Panc1 (cell line): ENCODE measurements around the gene ZBTB34. TPM values are rescaled to one million over a fixed set of nuclear protein-coding genes. Genes with fewer than 3 reads are reported as not detected.

Source experiments
- ATAC-seq: fragments of 200-7000 bp; cut with Tn5 transposase; 2 replicates; pipeline ENCODE4 v1.9.1; 2020; ENCODE audit warnings: mild to moderate bottlenecking, moderate library complexity
- BruUV-seq: library from RNA; stranded (reverse); fragments of 400-500 nt; replicated peaks from 2 replicates; lab custom pipeline; 2021; lab: Mats Ljungman, UMichigan
- CTCF ChIA-PET: fragments of 300-600 bp; sonication (Branson Sonifier 250); formaldehyde crosslinking; loops from one replicate; lab custom pipeline; 2022; ENCODE audit warnings: antibody characterized with exemption; lab: Charles Lee
- POLR2A ChIA-PET: fragments of 300-600 bp; sonication (Branson Sonifier 250); formaldehyde crosslinking; loops from one replicate; lab custom pipeline; 2022; ENCODE audit warnings: antibody characterized with exemption; lab: Charles Lee
- DNase-seq: peaks from one replicate; pipeline ENCODE4 v3.0.0-alpha.2; 2010; ENCODE audit warnings: low read depth, low spot score
- H3K27ac ChIP-seq: 2 replicates; pipeline ENCODE4 v1.5.1; 2011; ENCODE audit warnings: mild to moderate bottlenecking, low read length, inconsistent platforms
- H3K27me3 ChIP-seq: fragments of 200-500 bp; sonication (Bioruptor generic); 2 replicates; pipeline ENCODE4 v1.6.0; 2014; ENCODE audit warnings: low read length, inconsistent platforms; ENCODE audit not compliant: control insufficient read depth, insufficient read depth
- H3K36me3 ChIP-seq: fragments of 200-500 bp; sonication (Bioruptor generic); 2 replicates; pipeline ENCODE4 v1.5.1; 2014; ENCODE audit warnings: inconsistent platforms, mild to moderate bottlenecking, low read length, moderate library complexity; ENCODE audit not compliant: control insufficient read depth, insufficient read depth
- H3K4me1 ChIP-seq: 2 replicates; pipeline ENCODE4 v1.5.1; 2011; ENCODE audit warnings: inconsistent platforms, mild to moderate bottlenecking, low read length, moderate library complexity; ENCODE audit not compliant: control insufficient read depth, insufficient read depth
- H3K4me3 ChIP-seq, 2 experiments: 2 replicates each; pipeline ENCODE4 v1.5.1; 2011 to 2012; ENCODE audit warnings: low read depth in 2 of 2, low read length in 2 of 2, mild to moderate bottlenecking in 2 of 2, inconsistent platforms in 1 of 2, moderate library complexity in 1 of 2
- H3K9me3 ChIP-seq: fragments of 200-500 bp; sonication (Bioruptor generic); 2 replicates; pipeline ENCODE4 v1.5.1; 2014; ENCODE audit warnings: low read depth, mild to moderate bottlenecking, inconsistent platforms, low read length, moderate library complexity; ENCODE audit not compliant: control insufficient read depth, insufficient read depth
- POLR2AphosphoS5 ChIP-seq: IDR thresholded peaks from 2 replicates; pipeline ENCODE4 v1.6.1; 2012; ENCODE audit warnings: mild to moderate bottlenecking, low read depth, low read length, moderate library complexity
- SIN3A ChIP-seq: IDR thresholded peaks from 2 replicates; pipeline ENCODE4 v1.6.1; 2012; ENCODE audit warnings: low read depth, mild to moderate bottlenecking, low read length, moderate library complexity, borderline replicate concordance; ENCODE audit not compliant: insufficient read depth
- TCF7L2 ChIP-seq: IDR thresholded peaks from 2 replicates; pipeline ENCODE4 v1.6.1; 2011; ENCODE audit warnings: mild to moderate bottlenecking, low read depth, low read length, inconsistent platforms
- in situ Hi-C: cut with HindIII; loops from 2 replicates; pipeline ENCODE4 v1.10.0; 2016; ENCODE audit warnings: low sequenced_read_pairs, low pct_unique_long_range_greater_than_20kb
- intact Hi-C: fragments of 100-400 bp; cut with micrococcal nuclease; formaldehyde crosslinking; loops from one replicate; pipeline ENCODE4 v1.10.0; 2022; ENCODE audit not compliant: unreplicated experiment
- total RNA-seq: library from RNA; stranded (reverse); gene quantifications from one replicate; pipeline ENCODE4 v1.2.1, GENCODE V29; 2021; ENCODE audit not compliant: unreplicated experiment
- TF ChIP-seq, protein P1 (sequence below), 2 experiments: IDR thresholded peaks; 2 replicates each; pipeline ENCODE4 v1.6.1; 2011 to 2012; ENCODE audit warnings: low read depth in 2 of 2, control low read depth in 1 of 2, low read length in 1 of 2, mild to moderate bottlenecking in 1 of 2, moderate library complexity in 1 of 2; ENCODE audit not compliant: insufficient read depth in 1 of 2
- TF ChIP-seq, protein P2 (sequence below): fragments of 450-650 bp; IDR thresholded peaks from 2 replicates; pipeline ENCODE4 v1.5.1; 2017; ENCODE audit warnings: mild to moderate bottlenecking

Gene ZBTB34
- total RNA-seq, 1 experiment from 2014 or later, result 5.5 TPM

GRCh38 chr9:126875756-126876510 lies 15.5 kb downstream of the ZBTB34 start:
- Histone ChIP-seq H3K36me3 (peaks cover 2% of the 10 kb centered on the region), H3K27me3 (no peaks in the 10 kb centered on the region), H3K9me3 (no peaks in the 10 kb centered on the region), H3K4me1 (peaks cover 3% of the 10 kb centered on the region), H3K27ac (no peak overlapping the region), H3K4me3 (no peak overlapping the region)
- no TSS peak for BruUV-seq
- intact Hi-C loops, result no loop called here
- DNase-seq (no peak), ATAC-seq (no peak)
- POLR2A ChIA-PET, result no interaction called here
- in situ Hi-C loops, result no loop called here
- CTCF ChIA-PET, result no interaction called here
- no peak for TF ChIP-seq POLR2AphosphoS5
- TF ChIP-seq, protein P1, sequence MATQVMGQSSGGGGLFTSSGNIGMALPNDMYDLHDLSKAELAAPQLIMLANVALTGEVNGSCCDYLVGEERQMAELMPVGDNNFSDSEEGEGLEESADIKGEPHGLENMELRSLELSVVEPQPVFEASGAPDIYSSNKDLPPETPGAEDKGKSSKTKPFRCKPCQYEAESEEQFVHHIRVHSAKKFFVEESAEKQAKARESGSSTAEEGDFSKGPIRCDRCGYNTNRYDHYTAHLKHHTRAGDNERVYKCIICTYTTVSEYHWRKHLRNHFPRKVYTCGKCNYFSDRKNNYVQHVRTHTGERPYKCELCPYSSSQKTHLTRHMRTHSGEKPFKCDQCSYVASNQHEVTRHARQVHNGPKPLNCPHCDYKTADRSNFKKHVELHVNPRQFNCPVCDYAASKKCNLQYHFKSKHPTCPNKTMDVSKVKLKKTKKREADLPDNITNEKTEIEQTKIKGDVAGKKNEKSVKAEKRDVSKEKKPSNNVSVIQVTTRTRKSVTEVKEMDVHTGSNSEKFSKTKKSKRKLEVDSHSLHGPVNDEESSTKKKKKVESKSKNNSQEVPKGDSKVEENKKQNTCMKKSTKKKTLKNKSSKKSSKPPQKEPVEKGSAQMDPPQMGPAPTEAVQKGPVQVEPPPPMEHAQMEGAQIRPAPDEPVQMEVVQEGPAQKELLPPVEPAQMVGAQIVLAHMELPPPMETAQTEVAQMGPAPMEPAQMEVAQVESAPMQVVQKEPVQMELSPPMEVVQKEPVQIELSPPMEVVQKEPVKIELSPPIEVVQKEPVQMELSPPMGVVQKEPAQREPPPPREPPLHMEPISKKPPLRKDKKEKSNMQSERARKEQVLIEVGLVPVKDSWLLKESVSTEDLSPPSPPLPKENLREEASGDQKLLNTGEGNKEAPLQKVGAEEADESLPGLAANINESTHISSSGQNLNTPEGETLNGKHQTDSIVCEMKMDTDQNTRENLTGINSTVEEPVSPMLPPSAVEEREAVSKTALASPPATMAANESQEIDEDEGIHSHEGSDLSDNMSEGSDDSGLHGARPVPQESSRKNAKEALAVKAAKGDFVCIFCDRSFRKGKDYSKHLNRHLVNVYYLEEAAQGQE (IDR thresholded peaks at IDR 0.05; ENCODE audit: insufficient read depth in 1 of 2, low read depth in 2 of 2, low read length in 1 of 2), result no peak
- no peak for TF ChIP-seq TCF7L2
- no peak for TF ChIP-seq SIN3A
- TF ChIP-seq, protein P2, sequence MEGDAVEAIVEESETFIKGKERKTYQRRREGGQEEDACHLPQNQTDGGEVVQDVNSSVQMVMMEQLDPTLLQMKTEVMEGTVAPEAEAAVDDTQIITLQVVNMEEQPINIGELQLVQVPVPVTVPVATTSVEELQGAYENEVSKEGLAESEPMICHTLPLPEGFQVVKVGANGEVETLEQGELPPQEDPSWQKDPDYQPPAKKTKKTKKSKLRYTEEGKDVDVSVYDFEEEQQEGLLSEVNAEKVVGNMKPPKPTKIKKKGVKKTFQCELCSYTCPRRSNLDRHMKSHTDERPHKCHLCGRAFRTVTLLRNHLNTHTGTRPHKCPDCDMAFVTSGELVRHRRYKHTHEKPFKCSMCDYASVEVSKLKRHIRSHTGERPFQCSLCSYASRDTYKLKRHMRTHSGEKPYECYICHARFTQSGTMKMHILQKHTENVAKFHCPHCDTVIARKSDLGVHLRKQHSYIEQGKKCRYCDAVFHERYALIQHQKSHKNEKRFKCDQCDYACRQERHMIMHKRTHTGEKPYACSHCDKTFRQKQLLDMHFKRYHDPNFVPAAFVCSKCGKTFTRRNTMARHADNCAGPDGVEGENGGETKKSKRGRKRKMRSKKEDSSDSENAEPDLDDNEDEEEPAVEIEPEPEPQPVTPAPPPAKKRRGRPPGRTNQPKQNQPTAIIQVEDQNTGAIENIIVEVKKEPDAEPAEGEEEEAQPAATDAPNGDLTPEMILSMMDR, result no peak

DNA sequence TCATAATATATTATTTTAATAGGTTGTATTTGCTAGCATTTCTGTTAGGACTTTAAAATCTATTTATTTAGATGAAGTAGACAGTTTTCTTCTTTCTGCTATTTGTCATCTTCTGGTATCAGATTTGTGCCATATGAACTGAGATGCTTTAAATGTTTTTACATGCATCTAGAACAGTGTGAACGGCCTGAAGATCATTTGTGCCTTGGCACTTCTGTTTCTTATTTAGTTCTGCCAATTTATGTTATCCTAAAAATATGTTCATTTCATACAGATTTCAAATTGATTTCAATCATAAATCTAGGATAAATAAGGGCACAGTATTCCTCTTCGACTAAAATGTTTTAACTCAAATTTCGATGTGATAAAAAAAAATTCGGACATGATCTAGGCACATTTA lies 16.1 kb downstream of the ZBTB34 start:
- CTCF ChIA-PET, result no interaction called here
- Histone ChIP-seq H3K9me3 (no peaks in the 10 kb centered on the region), H3K4me1 (peaks cover 3% of the 10 kb centered on the region), H3K4me3 (no peak overlapping the region), H3K27ac (0 out of 2 replicates have a peak overlapping the region, but pooled peaks have one; percentile 7), H3K27me3 (no peaks in the 10 kb centered on the region), H3K36me3 (peaks cover 4% of the 10 kb centered on the region)
- no TSS peak for BruUV-seq
- intact Hi-C loops, result no loop called here
- POLR2A ChIA-PET, result no interaction called here
- ATAC-seq (no peak), DNase-seq (no peak)
- in situ Hi-C loops, result no loop called here
- TF ChIP-seq POLR2AphosphoS5, result no peak
- TF ChIP-seq TCF7L2, result no peak
- TF ChIP-seq, protein P2, result no peak
- TF ChIP-seq SIN3A, result no peak
- TF ChIP-seq, protein P1 (IDR thresholded peaks at IDR 0.05; ENCODE audit: insufficient read depth in 1 of 2, low read depth in 2 of 2, low read length in 1 of 2), result no peak
